BE2C (cell line): ENCODE results near the gene TLR2.
"Not testable (repeated sequence)": the region's sequence is repeated elsewhere in the genome, so short reads cannot be mapped to it uniquely, and the experiment has no call there.

Experiments
- DNase-seq: peaks from one replicate; pipeline ENCODE4 v3.0.0-alpha.2; 2020
- H3K27me3 ChIP-seq: fragments of 250-450 bp; sonication (Bioruptor Pico); 2 replicates; pipeline ENCODE4 v1.5.1; 2020; ENCODE audit warnings: mild to moderate bottlenecking
- H3K36me3 ChIP-seq: fragments of 250-450 bp; sonication (Bioruptor Pico); 2 replicates; pipeline ENCODE4 v1.5.1; 2020; ENCODE audit warnings: mild to moderate bottlenecking
- H3K4me1 ChIP-seq: fragments of 250-450 bp; sonication (Bioruptor Pico); 2 replicates; pipeline ENCODE4 v1.5.1; 2020
- H3K4me3 ChIP-seq: 2 replicates; pipeline ENCODE4 v1.5.1; 2011; ENCODE audit warnings: low read depth, low read length
- H3K9me3 ChIP-seq: fragments of 250-450 bp; sonication (Bioruptor Pico); 2 replicates; pipeline ENCODE4 v1.5.1; 2020
- CTCF ChIP-seq: IDR thresholded peaks from 2 replicates; pipeline ENCODE4 v1.5.1; 2012; ENCODE audit warnings: mild to moderate bottlenecking, low read depth, low read length

TLR2 gene

GRCh38 chr4:153655002-153655541 is 29.0 kb upstream of the TLR2 start:
- Histone ChIP-seq H3K9me3 (no peaks in the 10 kb centered on the region), H3K4me1 (no peaks in the 10 kb centered on the region), H3K36me3 (no peaks in the 10 kb centered on the region), H3K4me3 (no peak overlapping the region), H3K27me3 (no peaks in the 10 kb centered on the region)
- TF ChIP-seq CTCF, result no peak
- DNase-seq, result no peak

GRCh38 chr4:153655928-153656327 is 28.2 kb upstream of the TLR2 start:
- Histone ChIP-seq H3K27me3 (no peaks in the 10 kb centered on the region), H3K9me3 (no peaks in the 10 kb centered on the region), H3K4me1 (no peaks in the 10 kb centered on the region), H3K36me3 (no peaks in the 10 kb centered on the region), H3K4me3 (no peak overlapping the region)
- no peak for DNase-seq
- TF ChIP-seq CTCF, result no peak

GRCh38 chr4:153661215-153661822 is 22.8 kb upstream of the TLR2 start:
- no peak for DNase-seq
- H3K36me3 ChIP-seq, result no peaks in the 10 kb centered on the region
- no peaks in the 10 kb centered on the region for H3K27me3 ChIP-seq
- no peak for TF ChIP-seq CTCF
- no peak overlapping the region for H3K4me3 ChIP-seq
- no peaks in the 10 kb centered on the region for H3K9me3 ChIP-seq
- H3K4me1 ChIP-seq, result no peaks in the 10 kb centered on the region

DNA sequence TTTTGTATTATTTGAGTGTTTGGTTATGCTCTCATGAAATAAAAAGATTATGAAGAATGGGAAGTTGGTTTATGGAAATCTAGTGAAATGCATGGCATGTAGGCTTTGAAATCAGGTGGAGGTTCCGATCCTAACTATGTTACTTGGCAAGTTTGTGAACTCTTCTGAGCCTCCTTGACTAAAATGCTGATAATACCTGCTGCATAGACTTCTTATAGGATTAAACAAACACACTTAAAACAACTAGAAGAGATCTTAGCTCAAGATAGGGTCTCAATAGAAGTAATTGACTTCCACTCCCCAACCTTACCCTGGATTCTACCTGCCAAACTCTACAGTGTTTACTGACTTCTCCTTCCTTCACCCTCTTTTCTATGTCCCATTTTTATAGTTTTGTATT is 22.2 kb upstream of the TLR2 start:
- Histone ChIP-seq H3K4me3 (no peak overlapping the region), H3K4me1 (no peaks in the 10 kb centered on the region), H3K36me3 (no peaks in the 10 kb centered on the region), H3K9me3 (no peaks in the 10 kb centered on the region), H3K27me3 (no peaks in the 10 kb centered on the region)
- TF ChIP-seq CTCF, result no peak
- DNase-seq, result no peak

DNA sequence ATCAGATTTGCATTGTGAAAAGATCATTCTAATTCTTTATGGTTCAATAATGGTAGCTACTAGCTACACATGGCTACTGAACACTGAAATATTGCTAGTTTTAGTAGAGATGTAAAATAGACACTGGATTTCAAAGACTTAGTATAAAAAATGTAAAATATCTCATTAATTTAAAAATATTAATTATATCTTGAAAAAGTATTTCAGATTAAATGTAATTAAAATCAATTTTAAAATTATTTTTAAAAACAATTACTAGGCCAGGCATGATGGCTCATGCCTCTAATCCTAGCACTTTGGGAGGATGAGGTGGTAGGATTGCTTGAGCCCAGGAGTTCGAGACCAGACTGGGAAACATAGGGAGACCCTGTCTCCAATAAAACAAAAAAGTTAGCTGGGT is 20.4 kb upstream of the TLR2 start:
- Histone ChIP-seq H3K4me3 (no peak overlapping the region), H3K9me3 (no peaks in the 10 kb centered on the region), H3K27me3 (no peaks in the 10 kb centered on the region), H3K4me1 (no peaks in the 10 kb centered on the region), H3K36me3 (no peaks in the 10 kb centered on the region)
- no peak for DNase-seq
- no peak for TF ChIP-seq CTCF

- not testable (repeated sequence) for H3K27me3 ChIP-seq, H3K4me1 ChIP-seq, H3K36me3 ChIP-seq, DNase-seq, H3K9me3 ChIP-seq, H3K4me3 ChIP-seq
Observed at GRCh38 chr4:153666505-153666904, 17.6 kb upstream of the TLR2 start.
